Measurements from ENCODE around the gene PPID.
A peak's percentile ranks its signal among the peaks of the same experiment; 100 is the strongest.

PPID gene

DNA sequence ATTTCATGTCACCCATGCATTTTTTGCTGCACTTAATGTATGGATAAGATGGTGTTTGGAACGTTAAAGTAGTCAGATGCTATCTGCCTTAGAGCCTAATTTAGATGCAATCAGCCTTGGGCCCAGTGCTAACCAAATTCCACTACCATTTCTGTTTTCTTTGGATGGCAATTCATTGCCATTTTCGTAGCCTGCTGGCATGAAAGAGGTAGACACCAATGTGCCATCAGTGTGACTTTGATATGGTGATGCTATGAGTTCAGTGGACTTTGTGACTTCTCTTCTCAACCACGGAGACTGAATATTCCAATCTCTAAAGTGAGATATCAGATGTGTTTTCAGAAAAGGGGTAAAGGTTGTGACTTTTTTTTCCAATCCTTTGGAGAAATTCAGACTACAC is 49.6 kb downstream of the PPID start:
- TF ChIP-seq, protein P1, sequence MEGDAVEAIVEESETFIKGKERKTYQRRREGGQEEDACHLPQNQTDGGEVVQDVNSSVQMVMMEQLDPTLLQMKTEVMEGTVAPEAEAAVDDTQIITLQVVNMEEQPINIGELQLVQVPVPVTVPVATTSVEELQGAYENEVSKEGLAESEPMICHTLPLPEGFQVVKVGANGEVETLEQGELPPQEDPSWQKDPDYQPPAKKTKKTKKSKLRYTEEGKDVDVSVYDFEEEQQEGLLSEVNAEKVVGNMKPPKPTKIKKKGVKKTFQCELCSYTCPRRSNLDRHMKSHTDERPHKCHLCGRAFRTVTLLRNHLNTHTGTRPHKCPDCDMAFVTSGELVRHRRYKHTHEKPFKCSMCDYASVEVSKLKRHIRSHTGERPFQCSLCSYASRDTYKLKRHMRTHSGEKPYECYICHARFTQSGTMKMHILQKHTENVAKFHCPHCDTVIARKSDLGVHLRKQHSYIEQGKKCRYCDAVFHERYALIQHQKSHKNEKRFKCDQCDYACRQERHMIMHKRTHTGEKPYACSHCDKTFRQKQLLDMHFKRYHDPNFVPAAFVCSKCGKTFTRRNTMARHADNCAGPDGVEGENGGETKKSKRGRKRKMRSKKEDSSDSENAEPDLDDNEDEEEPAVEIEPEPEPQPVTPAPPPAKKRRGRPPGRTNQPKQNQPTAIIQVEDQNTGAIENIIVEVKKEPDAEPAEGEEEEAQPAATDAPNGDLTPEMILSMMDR (IDR thresholded peaks at IDR 0.05; ENCODE audit: low read depth, low read length), result no peak
- no peak for DNase-seq (ENCODE audit: extremely low read depth, low read depth)

- TF ChIP-seq, protein P1 (IDR thresholded peaks at IDR 0.05; ENCODE audit: low read depth, low read length), result peak; percentile 69
- DNase-seq (ENCODE audit: extremely low read depth, low read depth), result peak; percentile 99
These were observed 51.0 kb downstream of the PPID start, which contains the start of gene ETFDH for GRCh38 chr4:158671915-158672806. Gene ETFDH (plus strand): TSS chr4:158672296. CDS start chr4:158672457, 161 bp downstream.

GRCh38 chr4:158671665-158671914 is 51.6 kb downstream of the PPID start, which contains the start of gene C4orf46:
Gene C4orf46 (minus strand): TSS chr4:158671887. CDS start chr4:158671801, 86 bp downstream.
- DNase-seq (ENCODE audit: extremely low read depth, low read depth), result no peak
- TF ChIP-seq, protein P1 (IDR thresholded peaks at IDR 0.05; ENCODE audit: low read depth, low read length), result no peak

- peak; percentile 70 for DNase-seq (ENCODE audit: extremely low read depth, low read depth)
- TF ChIP-seq, protein P1 (IDR thresholded peaks at IDR 0.05; ENCODE audit: low read depth, low read length), result no peak
These were observed 52.1 kb downstream of the PPID start for GRCh38 chr4:158670975-158671664.

GRCh38 chr4:158669310-158669709 is 53.9 kb downstream of the PPID start:
- TF ChIP-seq, protein P1 (IDR thresholded peaks at IDR 0.05; ENCODE audit: low read depth, low read length), result no peak
- no peak for DNase-seq (ENCODE audit: extremely low read depth, low read depth)

DNA sequence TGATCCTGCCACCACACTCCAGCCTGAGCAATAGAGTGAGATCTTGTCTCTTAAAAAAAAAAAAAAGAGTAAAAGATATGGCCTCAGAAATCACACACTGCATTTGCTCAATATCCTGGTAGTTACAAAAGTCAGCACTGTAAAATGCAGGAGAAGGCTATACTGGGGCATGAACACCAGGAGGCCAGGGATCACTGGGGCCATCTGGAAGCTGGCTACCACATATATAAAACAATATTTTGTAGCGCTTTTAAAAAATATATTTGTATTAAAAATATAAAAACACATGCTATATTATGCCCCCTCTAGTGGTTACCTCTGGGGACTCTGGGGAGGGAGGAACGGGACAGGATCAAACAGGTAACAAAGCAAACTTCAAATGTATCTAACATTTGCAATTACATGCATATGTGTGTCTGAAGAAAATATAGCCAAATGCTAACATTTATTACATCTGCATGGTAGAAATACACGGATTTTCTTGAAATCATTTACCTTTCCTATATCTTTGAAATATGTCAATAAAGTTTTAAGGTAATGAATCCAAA is 55.5 kb downstream of the PPID start:
- no peak for DNase-seq (ENCODE audit: extremely low read depth, low read depth)
- TF ChIP-seq, protein P1 (IDR thresholded peaks at IDR 0.05; ENCODE audit: low read depth, low read length), result peak; percentile 51

DNA sequence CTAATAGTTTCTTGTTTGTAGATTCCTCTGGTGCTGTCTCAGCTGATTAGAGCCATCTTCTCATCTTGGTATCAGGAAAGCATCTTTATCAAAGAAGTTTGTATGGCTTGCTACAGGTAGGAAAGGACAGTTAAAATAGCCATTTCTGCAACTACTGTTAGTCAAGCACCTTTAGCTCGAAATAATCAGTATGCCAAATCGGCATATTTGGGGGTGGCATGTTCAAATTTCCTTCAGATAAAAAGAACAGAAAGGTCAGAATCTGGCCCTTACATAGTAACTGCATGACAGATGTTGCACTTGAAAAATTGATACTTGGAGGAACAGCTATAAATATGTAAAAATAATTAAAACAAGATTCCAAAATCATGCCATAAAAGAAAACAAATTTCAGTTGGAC is 56.3 kb downstream of the PPID start:
- TF ChIP-seq, protein P1 (IDR thresholded peaks at IDR 0.05; ENCODE audit: low read depth, low read length), result no peak
- DNase-seq (ENCODE audit: extremely low read depth, low read depth), result no peak

Measured in AG09319 (cell line).